ENCODE measurements around the gene IFNLR1.

Gene IFNLR1

GRCh38 chr1:24177161-24177560 is 9.9 kb downstream of the IFNLR1 start:
- H3K27ac ChIP-seq (ENCODE audit: low read depth, low read length, severe bottlenecking) = no peak overlapping the region
- no peaks in the 10 kb centered on the region for H3K36me3 ChIP-seq (ENCODE audit: control insufficient read depth, insufficient read depth, low read length)
- no peaks in the 10 kb centered on the region for H3K4me1 ChIP-seq (ENCODE audit: control insufficient read depth, insufficient read depth, low read length, poor library complexity, severe bottlenecking)
- H3K4me3 ChIP-seq (ENCODE audit: extremely low read depth, insufficient read depth, low read length, poor library complexity, severe bottlenecking) = no peak overlapping the region
- no peaks in the 10 kb centered on the region for H3K9me3 ChIP-seq (ENCODE audit: control insufficient read depth, low read length)
- 91 to 94% methylated on average over 9 to 10 of the region's 10 CpGs for WGBS, 2 experiments (ENCODE audit: insufficient coverage in 2 of 2)

- H3K4me3 ChIP-seq (ENCODE audit: extremely low read depth, insufficient read depth, low read length, poor library complexity, severe bottlenecking) = no peak overlapping the region
- no peaks in the 10 kb centered on the region for H3K9me3 ChIP-seq (ENCODE audit: control insufficient read depth, low read length)
- H3K36me3 ChIP-seq (ENCODE audit: control insufficient read depth, insufficient read depth, low read length) = no peaks in the 10 kb centered on the region
- WGBS, 2 experiments (ENCODE audit: insufficient coverage in 2 of 2) = 80 to 91% methylated on average over 4 to 5 of the region's 6 CpGs
- H3K4me1 ChIP-seq (ENCODE audit: control insufficient read depth, insufficient read depth, low read length, poor library complexity, severe bottlenecking) = no peaks in the 10 kb centered on the region
- H3K27ac ChIP-seq (ENCODE audit: low read depth, low read length, severe bottlenecking) = no peak overlapping the region
Measured at GRCh38 chr1:24175033-24175755, 11.9 kb downstream of the IFNLR1 start.

GRCh38 chr1:24173638-24174575 is 13.2 kb downstream of the IFNLR1 start:
- H3K36me3 ChIP-seq (ENCODE audit: control insufficient read depth, insufficient read depth, low read length) = no peaks in the 10 kb centered on the region
- 84 to 94% methylated on average over 3 of the region's 5 CpGs for WGBS, 2 experiments (ENCODE audit: insufficient coverage in 2 of 2)

GRCh38 chr1:24172598-24172997 is 14.5 kb downstream of the IFNLR1 start:
- Histone ChIP-seq H3K36me3 (ENCODE audit: control insufficient read depth, insufficient read depth, low read length) (no peaks in the 10 kb centered on the region), H3K4me1 (ENCODE audit: control insufficient read depth, insufficient read depth, low read length, poor library complexity, severe bottlenecking) (no peaks in the 10 kb centered on the region), H3K4me3 (ENCODE audit: extremely low read depth, insufficient read depth, low read length, poor library complexity, severe bottlenecking) (no peak overlapping the region), H3K27ac (ENCODE audit: low read depth, low read length, severe bottlenecking) (no peak overlapping the region), H3K9me3 (ENCODE audit: control insufficient read depth, low read length) (no peaks in the 10 kb centered on the region)
- WGBS, 2 experiments (ENCODE audit: insufficient coverage in 2 of 2) = 90 to 100% methylated on average over 3 to 5 of the region's 5 CpGs

More at GRCh38 chr1:24173638-24174575, 13.2 kb downstream of the IFNLR1 start:
- Histone ChIP-seq H3K4me1 (ENCODE audit: control insufficient read depth, insufficient read depth, low read length, poor library complexity, severe bottlenecking) (no peaks in the 10 kb centered on the region), H3K27ac (ENCODE audit: low read depth, low read length, severe bottlenecking) (no peak overlapping the region), H3K9me3 (ENCODE audit: control insufficient read depth, low read length) (no peaks in the 10 kb centered on the region), H3K4me3 (ENCODE audit: extremely low read depth, insufficient read depth, low read length, poor library complexity, severe bottlenecking) (no peak overlapping the region)

GRCh38 chr1:24169286-24169685 is 17.8 kb downstream of the IFNLR1 start:
- no peaks in the 10 kb centered on the region for H3K9me3 ChIP-seq (ENCODE audit: control insufficient read depth, low read length)
- no peaks in the 10 kb centered on the region for H3K36me3 ChIP-seq (ENCODE audit: control insufficient read depth, insufficient read depth, low read length)
- WGBS, 2 experiments (ENCODE audit: insufficient coverage in 2 of 2) = 93 to 95% methylated on average over 8 to 10 of the region's 12 CpGs
- no peak overlapping the region for H3K27ac ChIP-seq (ENCODE audit: low read depth, low read length, severe bottlenecking)
- H3K4me3 ChIP-seq (ENCODE audit: extremely low read depth, insufficient read depth, low read length, poor library complexity, severe bottlenecking) = no peak overlapping the region
- H3K4me1 ChIP-seq (ENCODE audit: control insufficient read depth, insufficient read depth, low read length, poor library complexity, severe bottlenecking) = no peaks in the 10 kb centered on the region

GRCh38 chr1:24168245-24168644 is 18.8 kb downstream of the IFNLR1 start:
- Histone ChIP-seq H3K36me3 (ENCODE audit: control insufficient read depth, insufficient read depth, low read length) (no peaks in the 10 kb centered on the region), H3K4me1 (ENCODE audit: control insufficient read depth, insufficient read depth, low read length, poor library complexity, severe bottlenecking) (no peaks in the 10 kb centered on the region)
- WGBS, 2 experiments (ENCODE audit: insufficient coverage in 2 of 2) = 91 to 92% methylated on average over 6 to 7 of the region's 7 CpGs

GRCh38 chr1:24167008-24167407 is 20.1 kb downstream of the IFNLR1 start:
- no peaks in the 10 kb centered on the region for H3K9me3 ChIP-seq (ENCODE audit: control insufficient read depth, low read length)
- H3K27ac ChIP-seq (ENCODE audit: low read depth, low read length, severe bottlenecking) = no peak overlapping the region
- 70 to 97% methylated on average over 3 to 4 of the region's 4 CpGs for WGBS, 2 experiments (ENCODE audit: insufficient coverage in 2 of 2)
- no peaks in the 10 kb centered on the region for H3K36me3 ChIP-seq (ENCODE audit: control insufficient read depth, insufficient read depth, low read length)
- H3K4me1 ChIP-seq (ENCODE audit: control insufficient read depth, insufficient read depth, low read length, poor library complexity, severe bottlenecking) = no peaks in the 10 kb centered on the region
- H3K4me3 ChIP-seq (ENCODE audit: extremely low read depth, insufficient read depth, low read length, poor library complexity, severe bottlenecking) = no peak overlapping the region

More at GRCh38 chr1:24168245-24168644, 18.8 kb downstream of the IFNLR1 start:
- Histone ChIP-seq H3K9me3 (ENCODE audit: control insufficient read depth, low read length) (no peaks in the 10 kb centered on the region), H3K4me3 (ENCODE audit: extremely low read depth, insufficient read depth, low read length, poor library complexity, severe bottlenecking) (no peak overlapping the region), H3K27ac (ENCODE audit: low read depth, low read length, severe bottlenecking) (no peak overlapping the region)

- H3K36me3 ChIP-seq (ENCODE audit: control insufficient read depth, insufficient read depth, low read length) = no peaks in the 10 kb centered on the region
- WGBS, 2 experiments (ENCODE audit: insufficient coverage in 2 of 2) = 100% methylated on average over 1 of the region's 2 CpGs; no CpG with 5 or more reads in 1 of the 2 experiments
- H3K27ac ChIP-seq (ENCODE audit: low read depth, low read length, severe bottlenecking) = no peak overlapping the region
- no peaks in the 10 kb centered on the region for H3K4me1 ChIP-seq (ENCODE audit: control insufficient read depth, insufficient read depth, low read length, poor library complexity, severe bottlenecking)
- no peaks in the 10 kb centered on the region for H3K9me3 ChIP-seq (ENCODE audit: control insufficient read depth, low read length)
- no peak overlapping the region for H3K4me3 ChIP-seq (ENCODE audit: extremely low read depth, insufficient read depth, low read length, poor library complexity, severe bottlenecking)
Measured at GRCh38 chr1:24165500-24165899, 21.6 kb downstream of the IFNLR1 start.

- no peaks in the 10 kb centered on the region for H3K36me3 ChIP-seq (ENCODE audit: control insufficient read depth, insufficient read depth, low read length)
- no peaks in the 10 kb centered on the region for H3K4me1 ChIP-seq (ENCODE audit: control insufficient read depth, insufficient read depth, low read length, poor library complexity, severe bottlenecking)
- no peaks in the 10 kb centered on the region for H3K9me3 ChIP-seq (ENCODE audit: control insufficient read depth, low read length)
- H3K27ac ChIP-seq (ENCODE audit: low read depth, low read length, severe bottlenecking) = no peak overlapping the region
- WGBS, 2 experiments (ENCODE audit: insufficient coverage in 2 of 2) = 90 to 100% methylated on average over 1 to 3 of the region's 3 CpGs
- H3K4me3 ChIP-seq (ENCODE audit: extremely low read depth, insufficient read depth, low read length, poor library complexity, severe bottlenecking) = no peak overlapping the region
Measured at GRCh38 chr1:24164004-24164403, 23.1 kb downstream of the IFNLR1 start.

- 89 to 96% methylated on average over 4 of the region's 5 CpGs for WGBS, 2 experiments (ENCODE audit: insufficient coverage in 2 of 2)
- no peak overlapping the region for H3K27ac ChIP-seq (ENCODE audit: low read depth, low read length, severe bottlenecking)
- no peaks in the 10 kb centered on the region for H3K4me1 ChIP-seq (ENCODE audit: control insufficient read depth, insufficient read depth, low read length, poor library complexity, severe bottlenecking)
- no peaks in the 10 kb centered on the region for H3K9me3 ChIP-seq (ENCODE audit: control insufficient read depth, low read length)
- H3K4me3 ChIP-seq (ENCODE audit: extremely low read depth, insufficient read depth, low read length, poor library complexity, severe bottlenecking) = no peak overlapping the region
- no peaks in the 10 kb centered on the region for H3K36me3 ChIP-seq (ENCODE audit: control insufficient read depth, insufficient read depth, low read length)
Measured at GRCh38 chr1:24162201-24162600, 24.9 kb downstream of the IFNLR1 start.

Data from mesodermal cell (in vitro differentiated cells).